HEK293 (cell line): ENCODE data around the gene DISP3.
"Not testable (repeated sequence)": the region's sequence is repeated elsewhere in the genome, so short reads cannot be mapped to it uniquely, and the experiment has no call there.

Experiments
- CTCF ChIA-PET: fragments of 350-600 bp; formaldehyde crosslinking; extraction: SDS; loops from one replicate; lab custom pipeline; 2021; ENCODE audit warnings: antibody characterized with exemption; lab: Yijun Ruan, JAX
- POLR2A ChIA-PET: fragments of 300-600 bp; formaldehyde crosslinking; extraction: SDS; loops from one replicate; lab custom pipeline; 2020; ENCODE audit warnings: antibody characterized with exemption, inconsistent platforms; lab: Yijun Ruan, JAX
- H3K27ac ChIP-seq: fragments of 200-500 bp; sonication (Bioruptor generic); 2 replicates; pipeline ENCODE4 v1.5.1; 2014; ENCODE audit warnings: low read depth, low read length, control low read depth, inconsistent platforms; ENCODE audit errors: extremely low read depth
- H3K36me3 ChIP-seq, 2 experiments: fragments of 200-500 bp in 1 of 2; sonication (Bioruptor generic) in 1 of 2; 1 replicate in 1 of 2; 2 replicates in 1 of 2; pipeline ENCODE4 v1.5.1; 2014 to 2017; ENCODE audit warnings: inconsistent platforms in 2 of 2, low read length in 2 of 2; ENCODE audit not compliant: control insufficient read depth in 2 of 2, insufficient read depth in 1 of 2
- H3K4me1 ChIP-seq: fragments of 200-500 bp; sonication (Bioruptor generic); 2 replicates; pipeline ENCODE4 v1.5.1; 2014; ENCODE audit warnings: mild to moderate bottlenecking, low read length, inconsistent platforms; ENCODE audit not compliant: control insufficient read depth, insufficient read depth
- H3K4me3 ChIP-seq: 2 replicates; pipeline ENCODE4 v1.5.1; 2011; ENCODE audit warnings: low read depth, mild to moderate bottlenecking, control low read depth, low read length, moderate library complexity
- H3K9me3 ChIP-seq: fragments of 200-500 bp; sonication (Bioruptor generic); 2 replicates; pipeline ENCODE4 v1.5.1; 2014; ENCODE audit warnings: low read depth, low read length, inconsistent platforms; ENCODE audit not compliant: control insufficient read depth, insufficient read depth
- KLF1 ChIP-seq: fragments of 450-650 bp; formaldehyde crosslinking; IDR thresholded peaks from 2 replicates; pipeline ENCODE4 v1.5.1; 2016; ENCODE audit warnings: missing biosample characterization, missing genetic modification characterization
- MYNN ChIP-seq: fragments of 450-650 bp; formaldehyde crosslinking; IDR thresholded peaks from 2 replicates; pipeline ENCODE4 v1.5.1; 2016; ENCODE audit warnings: missing biosample characterization, missing genetic modification characterization, borderline replicate concordance
- OSR2 ChIP-seq: fragments of 450-650 bp; formaldehyde crosslinking; IDR thresholded peaks from 2 replicates; pipeline ENCODE4 v1.5.1; 2016; ENCODE audit warnings: missing biosample characterization, missing genetic modification characterization
- PRDM2 ChIP-seq: fragments of 450-650 bp; formaldehyde crosslinking; IDR thresholded peaks from 2 replicates; pipeline ENCODE4 v1.5.1; 2016; ENCODE audit warnings: missing biosample characterization, missing genetic modification characterization, borderline replicate concordance
- ZBTB11 ChIP-seq: fragments of 450-650 bp; formaldehyde crosslinking; conservative IDR thresholded peaks from 2 replicates; pipeline ENCODE4 v1.5.1; 2016; ENCODE audit warnings: low read depth, missing biosample characterization, missing genetic modification characterization
- ZNF114 ChIP-seq: fragments of 450-650 bp; formaldehyde crosslinking; IDR thresholded peaks from 2 replicates; pipeline ENCODE4 v1.5.0; 2017; ENCODE audit warnings: missing biosample characterization, missing genetic modification characterization
- ZNF2 ChIP-seq: fragments of 450-650 bp; formaldehyde crosslinking; IDR thresholded peaks from 2 replicates; pipeline ENCODE4 v1.5.1; 2016; ENCODE audit warnings: missing biosample characterization, missing genetic modification characterization
- ZNF239 ChIP-seq: fragments of 450-650 bp; formaldehyde crosslinking; IDR thresholded peaks from 2 replicates; pipeline ENCODE4 v1.5.1; 2016; ENCODE audit warnings: missing biosample characterization, missing genetic modification characterization
- ZNF354C ChIP-seq: fragments of 450-650 bp; formaldehyde crosslinking; IDR thresholded peaks from 2 replicates; pipeline ENCODE4 v1.5.1; 2016; ENCODE audit warnings: missing biosample characterization, missing genetic modification characterization, low read depth, borderline replicate concordance
- ZNF362 ChIP-seq: fragments of 450-650 bp; formaldehyde crosslinking; IDR thresholded peaks from 2 replicates; pipeline ENCODE4 v1.5.1; 2016; ENCODE audit warnings: missing biosample characterization, missing genetic modification characterization
- ZNF544 ChIP-seq: fragments of 450-650 bp; formaldehyde crosslinking; IDR thresholded peaks from 2 replicates; pipeline ENCODE4 v1.5.0; 2017; ENCODE audit warnings: missing biosample characterization, missing genetic modification characterization
- ZNF791 ChIP-seq: fragments of 450-650 bp; formaldehyde crosslinking; IDR thresholded peaks from 2 replicates; pipeline ENCODE4 v1.5.1; 2016; ENCODE audit warnings: missing biosample characterization, missing genetic modification characterization
- ZNF843 ChIP-seq: fragments of 450-650 bp; formaldehyde crosslinking; IDR thresholded peaks from 2 replicates; pipeline ENCODE4 v1.5.1; 2016; ENCODE audit warnings: missing biosample characterization, missing genetic modification characterization
- TF ChIP-seq, protein P1 (sequence below): fragments of 450-650 bp; formaldehyde crosslinking; conservative IDR thresholded peaks from 2 replicates; pipeline ENCODE4 v1.5.1; 2016; ENCODE audit warnings: low read depth, missing biosample characterization, missing genetic modification characterization

The DISP3 gene

DNA sequence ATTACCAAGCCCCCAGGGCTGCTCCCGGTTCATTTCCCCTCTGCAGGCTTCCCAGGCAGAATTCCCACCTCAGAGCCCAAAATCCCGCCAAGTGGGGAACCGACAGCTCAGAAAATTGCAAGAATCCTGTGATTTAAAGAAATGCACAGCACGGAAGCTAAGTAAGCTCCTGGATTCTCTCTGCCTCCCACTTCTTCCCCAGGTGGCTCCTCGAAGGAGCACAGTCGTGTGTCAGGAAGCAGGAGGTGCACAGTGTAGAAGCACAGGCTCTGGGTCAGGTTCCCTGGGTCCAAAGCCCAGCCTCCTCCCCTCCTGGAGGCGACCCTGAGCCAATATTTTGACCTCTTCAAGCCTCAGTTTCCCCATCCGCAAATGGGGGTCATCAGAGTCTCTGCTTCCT lies 100.6 kb downstream of the DISP3 start:
- H3K36me3 ChIP-seq: no peaks in the 10 kb centered on the region
- H3K27ac ChIP-seq: no peak overlapping the region
- no peaks in the 10 kb centered on the region for H3K9me3 ChIP-seq
- no peaks in the 10 kb centered on the region for H3K4me1 ChIP-seq
- no peak overlapping the region for H3K4me3 ChIP-seq
- CTCF ChIA-PET: interaction anchor here (0.5 kb wide), 1 partner anchor 23 kb away, joined by 3 read pairs; no protein-coding TSS in a partner anchor
- TF ChIP-seq ZNF362 (tag by site-specific recombination) (no peak), MYNN (tag by site-specific recombination) (no peak), PRDM2 (no peak), ZNF843 (tag by site-specific recombination) (no peak), OSR2 (tag by site-specific recombination) (no peak), ZBTB11 (tag by site-specific recombination) (no peak), KLF1 (no peak), ZNF354C (tag by site-specific recombination) (no peak), ZNF544 (tag by site-specific recombination) (no peak), ZNF239 (tag by site-specific recombination) (no peak), ZNF791 (tag by site-specific recombination) (no peak), ZNF2 (tag by site-specific recombination) (no peak), ZNF114 (tag by site-specific recombination) (no peak)
- TF ChIP-seq, protein P1, sequence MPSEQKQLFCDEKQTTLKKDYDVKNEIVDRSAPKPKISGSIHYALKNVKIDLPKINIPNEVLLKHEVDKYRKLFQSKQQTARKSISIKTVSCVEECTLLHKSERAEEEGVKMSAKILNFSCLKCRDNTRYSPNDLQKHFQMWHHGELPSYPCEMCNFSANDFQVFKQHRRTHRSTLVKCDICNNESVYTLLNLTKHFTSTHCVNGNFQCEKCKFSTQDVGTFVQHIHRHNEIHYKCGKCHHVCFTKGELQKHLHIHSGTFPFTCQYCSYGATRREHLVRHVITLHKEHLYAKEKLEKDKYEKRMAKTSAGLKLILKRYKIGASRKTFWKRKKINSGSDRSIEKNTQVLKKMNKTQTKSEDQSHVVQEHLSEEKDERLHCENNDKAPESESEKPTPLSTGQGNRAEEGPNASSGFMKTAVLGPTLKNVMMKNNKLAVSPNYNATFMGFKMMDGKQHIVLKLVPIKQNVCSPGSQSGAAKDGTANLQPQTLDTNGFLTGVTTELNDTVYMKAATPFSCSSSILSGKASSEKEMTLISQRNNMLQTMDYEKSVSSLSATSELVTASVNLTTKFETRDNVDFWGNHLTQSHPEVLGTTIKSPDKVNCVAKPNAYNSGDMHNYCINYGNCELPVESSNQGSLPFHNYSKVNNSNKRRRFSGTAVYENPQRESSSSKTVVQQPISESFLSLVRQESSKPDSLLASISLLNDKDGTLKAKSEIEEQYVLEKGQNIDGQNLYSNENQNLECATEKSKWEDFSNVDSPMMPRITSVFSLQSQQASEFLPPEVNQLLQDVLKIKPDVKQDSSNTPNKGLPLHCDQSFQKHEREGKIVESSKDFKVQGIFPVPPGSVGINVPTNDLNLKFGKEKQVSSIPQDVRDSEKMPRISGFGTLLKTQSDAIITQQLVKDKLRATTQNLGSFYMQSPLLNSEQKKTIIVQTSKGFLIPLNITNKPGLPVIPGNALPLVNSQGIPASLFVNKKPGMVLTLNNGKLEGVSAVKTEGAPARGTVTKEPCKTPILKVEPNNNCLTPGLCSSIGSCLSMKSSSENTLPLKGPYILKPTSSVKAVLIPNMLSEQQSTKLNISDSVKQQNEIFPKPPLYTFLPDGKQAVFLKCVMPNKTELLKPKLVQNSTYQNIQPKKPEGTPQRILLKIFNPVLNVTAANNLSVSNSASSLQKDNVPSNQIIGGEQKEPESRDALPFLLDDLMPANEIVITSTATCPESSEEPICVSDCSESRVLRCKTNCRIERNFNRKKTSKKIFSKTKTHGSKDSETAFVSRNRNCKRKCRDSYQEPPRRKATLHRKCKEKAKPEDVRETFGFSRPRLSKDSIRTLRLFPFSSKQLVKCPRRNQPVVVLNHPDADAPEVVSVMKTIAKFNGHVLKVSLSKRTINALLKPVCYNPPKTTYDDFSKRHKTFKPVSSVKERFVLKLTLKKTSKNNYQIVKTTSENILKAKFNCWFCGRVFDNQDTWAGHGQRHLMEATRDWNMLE: no peak
- POLR2A ChIA-PET: no interaction called here

DNA sequence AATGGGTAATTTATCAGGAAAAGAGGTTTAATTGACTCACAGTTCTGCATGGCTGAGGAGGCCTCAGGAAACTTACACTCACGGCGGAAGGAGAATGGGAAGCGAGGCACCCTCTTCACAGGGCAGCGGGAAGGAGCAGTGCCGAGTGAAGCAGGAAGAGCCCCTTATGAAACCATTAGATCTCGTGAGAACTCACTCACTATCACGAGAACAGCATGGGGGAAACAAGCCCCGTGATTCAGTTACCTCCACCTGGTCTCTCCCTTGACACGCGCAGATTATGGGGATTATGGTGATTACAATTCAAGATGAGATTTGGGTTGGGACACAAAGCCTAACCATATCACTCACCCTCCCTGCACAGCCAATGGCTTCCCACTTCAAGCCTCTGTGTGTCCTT lies 101.1 kb downstream of the DISP3 start:
- H3K4me3 ChIP-seq, POLR2A ChIA-PET, CTCF ChIA-PET, H3K9me3 ChIP-seq, H3K36me3 ChIP-seq, H3K27ac ChIP-seq, H3K4me1 ChIP-seq: not testable (repeated sequence)
